Activated naive CD4-positive, alpha-beta T cell treated with anti-CD3 and anti-CD28 coated beads, Interleukin-2, amount 50 U/mL, for 16 hours (primary cell): ENCODE results near the gene PTPN13.
"Not testable (repeated sequence)": the region's sequence is repeated elsewhere in the genome, so short reads cannot be mapped to it uniquely, and the experiment has no call there.

Experiments used
- DNase-seq: peaks from one replicate; pipeline ENCODE4 v3.0.0-alpha.2; 2020

The PTPN13 gene

DNA sequence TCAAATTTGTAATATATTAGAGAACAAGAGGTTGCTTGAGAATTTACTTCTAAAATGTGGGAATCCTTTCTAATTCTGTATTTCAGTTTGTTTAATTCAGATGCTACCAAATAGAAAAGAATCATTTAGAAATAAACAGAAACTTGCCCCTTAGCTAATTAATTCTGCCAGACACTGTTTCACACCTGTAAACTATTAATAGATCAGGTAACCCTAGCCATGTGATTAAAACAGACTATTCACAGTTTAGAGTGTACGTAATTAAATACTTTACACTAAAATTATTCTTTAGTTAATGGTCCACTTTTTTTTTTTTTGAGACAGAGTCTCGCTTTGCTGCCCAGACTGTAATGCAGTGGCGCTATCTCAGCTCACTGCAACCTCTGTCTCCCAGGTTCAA is 124.0 kb downstream of the PTPN13 start:
- no peak for DNase-seq

DNA sequence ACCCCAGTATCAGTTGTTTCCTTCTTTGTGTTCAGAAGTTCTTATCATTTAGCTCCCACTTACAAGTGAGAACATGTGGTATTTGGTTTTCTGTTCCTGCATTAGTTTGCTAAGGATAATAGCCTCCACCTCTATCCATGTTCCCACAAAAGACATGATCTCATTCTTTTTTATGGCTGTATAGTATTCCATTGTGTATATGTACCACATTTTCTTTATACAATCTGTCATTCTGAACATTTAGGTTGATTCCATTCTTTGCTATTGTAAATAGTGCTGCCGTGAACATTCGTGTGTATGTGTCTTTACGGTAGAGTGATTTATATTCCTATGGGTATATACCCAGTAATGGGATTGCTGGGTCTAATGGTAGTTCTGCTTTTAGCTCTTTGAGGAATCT is 125.0 kb downstream of the PTPN13 start:
- not testable (repeated sequence) for DNase-seq

DNA sequence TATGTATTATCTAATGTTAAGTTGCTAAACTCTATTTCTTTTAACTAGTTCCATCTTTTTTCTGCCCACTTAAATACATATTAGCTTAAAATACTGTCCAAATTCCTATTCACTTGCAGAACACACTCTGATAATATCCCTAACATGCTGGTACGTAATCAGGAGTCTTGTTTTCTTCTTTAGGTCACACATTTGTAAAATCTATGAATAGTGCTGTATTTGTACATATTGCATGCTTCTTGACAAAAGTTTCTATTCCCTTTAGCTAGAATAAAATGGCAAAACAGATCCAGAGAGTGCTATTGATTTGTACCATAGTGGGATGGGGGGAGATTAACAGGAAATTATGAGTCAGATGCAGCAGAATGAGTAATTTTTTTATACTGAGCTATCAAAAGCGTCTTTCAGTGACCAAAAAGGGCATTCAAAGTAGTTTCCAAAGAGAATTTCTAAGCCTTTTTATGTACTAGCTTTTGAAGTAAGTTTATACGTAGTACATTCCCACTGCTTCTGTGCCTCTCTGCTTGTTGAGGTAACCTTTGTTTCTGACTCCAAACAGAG is 126.5 kb downstream of the PTPN13 start:
- DNase-seq = no peak

DNA sequence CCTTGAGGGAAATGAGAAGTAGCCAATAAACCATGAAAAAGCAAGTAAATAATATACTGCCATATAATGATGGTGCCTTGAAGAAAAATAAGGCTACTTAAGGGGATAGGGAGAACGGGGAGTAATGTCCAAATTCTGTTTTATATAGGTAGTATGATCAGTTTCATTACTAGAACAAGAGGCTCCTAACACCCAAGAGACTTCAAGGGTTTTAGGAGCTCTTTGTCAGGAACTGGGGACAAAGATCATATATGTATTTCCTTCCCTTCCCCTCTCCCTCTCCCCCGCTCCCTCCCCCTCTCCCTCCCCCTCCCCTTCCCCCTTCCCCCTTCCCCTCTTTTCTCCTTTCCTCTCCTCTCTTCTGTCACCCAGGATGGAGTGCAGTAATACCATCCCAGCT is 127.3 kb downstream of the PTPN13 start:
- DNase-seq = no peak

DNA sequence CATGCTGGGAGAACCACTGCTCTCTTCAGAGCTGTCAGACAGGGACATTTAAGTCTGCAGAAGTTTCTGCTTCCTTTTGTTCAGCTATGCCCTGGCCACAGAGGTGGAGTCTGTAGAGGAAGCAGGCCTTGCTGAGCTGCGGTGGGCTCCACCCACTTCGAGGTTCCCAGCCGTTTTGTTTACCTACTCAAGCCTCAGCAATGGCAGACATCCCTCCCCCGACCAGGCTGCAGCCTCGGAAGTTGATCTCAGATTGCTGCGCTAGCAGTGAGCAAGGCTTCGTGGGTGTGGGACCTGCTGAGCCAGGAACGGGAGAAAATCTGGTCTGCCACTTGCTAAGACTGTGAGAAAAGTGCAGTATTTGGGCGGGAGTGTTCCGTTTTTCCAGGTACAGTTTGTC is 136.2 kb downstream of the PTPN13 start:
- no peak for DNase-seq

DNA sequence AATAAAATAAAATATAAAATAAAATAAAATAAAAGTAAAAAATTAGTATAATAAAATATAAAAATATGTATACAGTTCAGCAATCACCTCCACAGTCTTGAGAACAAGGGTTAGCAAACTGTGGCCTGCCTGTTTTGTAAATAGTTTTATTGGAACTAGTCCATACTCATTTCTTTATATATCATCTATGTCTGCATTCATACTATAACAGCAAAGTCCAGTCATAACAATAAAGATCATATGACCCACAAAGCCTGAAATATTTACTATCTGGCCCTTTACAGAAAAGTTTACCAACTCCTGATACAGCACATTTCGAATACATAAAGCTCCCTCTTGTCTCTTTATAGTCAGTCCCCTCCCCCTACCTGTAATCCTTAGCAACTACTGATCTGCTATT is 143.1 kb downstream of the PTPN13 start:
- DNase-seq = no peak

DNA sequence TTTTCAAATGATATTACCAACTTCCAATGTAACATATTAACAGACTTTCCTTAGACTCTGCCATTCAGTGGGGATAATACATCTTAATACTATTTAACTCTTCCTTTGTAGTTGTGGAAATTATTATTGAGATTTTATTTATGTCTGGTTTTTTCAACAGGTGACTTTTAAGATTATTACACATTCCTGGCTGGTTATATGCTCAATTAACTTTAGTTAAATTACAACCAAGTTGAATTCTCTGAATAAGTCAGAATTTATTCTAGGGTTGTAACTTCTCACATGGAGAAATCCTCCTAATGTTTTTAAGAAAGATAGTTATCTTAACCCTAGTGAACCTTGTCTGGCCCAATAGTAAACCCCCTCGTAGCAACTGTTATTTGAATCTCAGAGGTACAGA is 147.7 kb downstream of the PTPN13 start:
- no peak for DNase-seq

DNA sequence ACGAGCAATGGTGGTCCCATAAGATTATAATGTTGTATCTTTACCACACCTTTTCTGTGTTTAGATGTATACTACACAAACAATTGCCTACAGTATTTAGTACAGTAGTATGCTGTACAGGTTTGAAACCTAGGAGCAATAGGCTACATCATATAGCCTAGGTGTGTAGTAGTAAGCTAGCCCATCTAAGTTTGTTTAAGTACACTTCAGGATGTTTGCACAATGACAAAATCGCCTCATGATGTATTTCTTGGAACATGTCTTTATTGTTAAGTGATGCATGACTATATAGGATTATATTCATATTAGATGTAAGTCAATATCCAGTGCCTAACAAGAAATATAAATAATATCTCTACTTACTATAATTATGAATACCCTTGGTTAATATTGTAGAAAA is 150.5 kb downstream of the PTPN13 start:
- no peak for DNase-seq

DNA sequence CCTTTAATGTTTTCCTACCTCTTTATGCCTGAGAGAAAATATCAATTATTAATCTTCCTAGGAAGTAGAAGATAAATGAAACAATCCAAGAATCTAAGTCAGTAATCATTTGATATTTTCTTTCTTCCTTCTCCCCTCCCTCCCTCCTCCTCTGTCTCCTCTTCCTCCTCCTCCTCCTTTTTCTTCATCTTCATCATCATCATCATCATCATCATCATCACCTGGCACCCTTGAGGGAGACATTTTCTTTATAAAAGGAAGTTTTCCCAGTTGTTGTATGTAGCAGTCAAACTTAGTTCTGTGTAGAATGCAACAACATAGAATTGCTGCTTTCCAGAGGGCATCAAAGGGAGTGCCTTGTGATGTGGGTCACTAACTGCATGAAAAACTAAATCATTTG is 155.0 kb downstream of the PTPN13 start:
- no peak for DNase-seq

DNA sequence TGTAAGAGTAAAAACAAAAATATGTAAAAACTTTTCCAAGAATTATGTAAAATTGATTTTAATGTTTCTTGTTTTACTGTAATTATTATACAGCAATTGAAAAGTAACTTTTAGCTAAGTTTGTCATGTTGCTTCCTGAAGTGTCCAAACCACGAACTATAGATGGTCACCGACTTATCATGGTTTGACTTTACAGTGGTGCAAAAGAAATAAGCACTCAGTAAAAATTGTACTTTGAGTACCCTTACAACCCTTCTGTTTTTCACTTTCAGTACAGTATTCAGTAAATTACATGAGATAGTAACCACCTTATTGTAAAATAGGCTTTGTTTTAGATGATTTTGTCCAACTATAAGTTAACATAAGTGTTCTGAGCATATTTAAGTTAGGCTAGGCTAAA is 161.3 kb downstream of the PTPN13 start:
- DNase-seq = no peak

DNA sequence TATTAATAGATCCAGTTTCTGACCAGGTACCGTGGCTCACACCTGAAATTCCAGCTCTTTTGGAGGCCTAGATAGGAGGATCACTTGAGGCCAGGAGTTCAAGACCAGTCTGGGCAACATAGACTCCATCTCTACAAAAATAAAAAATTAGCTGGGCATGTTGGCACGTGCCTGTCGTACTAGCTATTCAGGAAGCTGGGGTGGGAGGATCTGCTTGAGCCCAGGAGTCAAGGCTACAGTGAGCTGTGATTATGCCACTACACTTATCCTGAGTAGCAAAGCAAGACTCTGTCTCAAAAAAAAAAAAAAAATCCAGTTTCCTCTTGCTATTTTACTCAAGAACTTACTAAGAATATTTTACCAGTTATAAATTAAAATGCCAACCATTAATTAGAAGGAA is 163.4 kb downstream of the PTPN13 start:
- no peak for DNase-seq

DNA sequence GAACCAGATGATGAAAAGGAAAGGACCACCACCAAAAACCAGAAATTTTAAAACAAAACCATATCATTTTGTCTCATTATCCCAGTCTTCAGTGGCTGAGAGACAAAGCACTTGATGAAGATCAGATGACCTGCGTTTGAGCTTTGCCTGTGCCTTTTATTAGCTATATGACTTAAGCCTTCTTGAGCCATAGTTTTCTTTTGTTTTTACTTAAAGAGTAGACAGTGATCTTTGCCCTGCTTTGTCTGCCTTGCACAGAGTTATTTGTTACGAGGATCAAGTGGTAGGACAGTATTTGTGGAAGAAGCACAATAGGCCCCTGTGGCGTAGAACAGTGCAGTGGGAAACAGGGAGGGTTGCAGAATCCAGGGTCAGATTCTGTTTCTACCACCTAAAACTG is 165.2 kb downstream of the PTPN13 start:
- DNase-seq = no peak

DNA sequence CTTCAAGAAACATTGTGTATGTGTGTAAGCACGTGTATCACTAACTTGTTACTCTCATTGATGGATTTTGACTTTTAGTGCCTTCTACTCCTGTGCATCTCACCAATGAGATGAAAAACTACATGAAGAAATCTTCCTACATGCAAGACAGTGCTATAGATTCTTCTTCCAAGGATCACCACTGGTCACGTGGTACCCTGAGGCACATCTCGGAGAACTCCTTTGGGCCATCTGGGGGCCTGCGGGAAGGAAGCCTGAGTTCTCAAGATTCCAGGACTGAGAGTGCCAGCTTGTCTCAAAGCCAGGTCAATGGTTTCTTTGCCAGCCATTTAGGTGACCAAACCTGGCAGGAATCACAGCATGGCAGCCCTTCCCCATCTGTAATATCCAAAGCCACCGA is 168.5 kb downstream of the PTPN13 start:
- DNase-seq = no peak

DNA sequence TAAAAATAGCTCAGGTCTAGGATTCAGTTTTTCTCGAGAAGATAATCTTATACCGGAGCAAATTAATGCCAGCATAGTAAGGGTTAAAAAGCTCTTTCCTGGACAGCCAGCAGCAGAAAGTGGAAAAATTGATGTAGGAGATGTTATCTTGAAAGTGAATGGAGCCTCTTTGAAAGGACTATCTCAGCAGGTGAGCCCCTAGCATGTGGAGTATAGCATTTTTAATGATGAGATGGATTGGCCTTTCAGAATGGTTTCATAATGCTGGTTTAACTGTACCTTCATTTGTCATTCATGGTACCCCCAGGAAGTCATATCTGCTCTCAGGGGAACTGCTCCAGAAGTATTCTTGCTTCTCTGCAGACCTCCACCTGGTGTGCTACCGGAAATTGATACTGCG is 175.7 kb downstream of the PTPN13 start:
- no peak for DNase-seq

DNA sequence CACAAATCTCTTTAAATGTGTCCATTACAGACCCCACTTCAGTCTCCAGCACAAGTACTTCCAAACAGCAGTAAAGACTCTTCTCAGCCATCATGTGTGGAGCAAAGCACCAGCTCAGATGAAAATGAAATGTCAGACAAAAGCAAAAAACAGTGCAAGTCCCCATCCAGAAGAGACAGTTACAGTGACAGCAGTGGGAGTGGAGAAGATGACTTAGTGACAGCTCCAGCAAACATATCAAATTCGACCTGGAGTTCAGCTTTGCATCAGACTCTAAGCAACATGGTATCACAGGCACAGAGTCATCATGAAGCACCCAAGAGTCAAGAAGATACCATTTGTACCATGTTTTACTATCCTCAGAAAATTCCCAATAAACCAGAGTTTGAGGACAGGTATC is 177.0 kb downstream of the PTPN13 start:
- DNase-seq = no peak

DNA sequence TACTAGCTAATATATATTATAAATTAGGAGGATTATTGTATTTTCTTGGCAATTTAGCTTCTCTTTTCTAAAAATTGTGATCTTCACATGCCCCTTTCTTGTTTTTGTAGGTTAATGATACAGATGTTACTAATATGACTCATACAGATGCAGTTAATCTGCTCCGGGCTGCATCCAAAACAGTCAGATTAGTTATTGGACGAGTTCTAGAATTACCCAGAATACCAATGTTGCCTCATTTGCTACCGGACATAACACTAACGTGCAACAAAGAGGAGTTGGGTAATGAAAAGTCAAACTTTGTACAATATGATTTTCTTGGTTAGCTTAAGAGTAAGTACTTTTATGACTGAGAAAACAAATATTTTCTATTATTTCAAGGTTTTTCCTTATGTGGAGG is 180.9 kb downstream of the PTPN13 start:
- DNase-seq = no peak

DNA sequence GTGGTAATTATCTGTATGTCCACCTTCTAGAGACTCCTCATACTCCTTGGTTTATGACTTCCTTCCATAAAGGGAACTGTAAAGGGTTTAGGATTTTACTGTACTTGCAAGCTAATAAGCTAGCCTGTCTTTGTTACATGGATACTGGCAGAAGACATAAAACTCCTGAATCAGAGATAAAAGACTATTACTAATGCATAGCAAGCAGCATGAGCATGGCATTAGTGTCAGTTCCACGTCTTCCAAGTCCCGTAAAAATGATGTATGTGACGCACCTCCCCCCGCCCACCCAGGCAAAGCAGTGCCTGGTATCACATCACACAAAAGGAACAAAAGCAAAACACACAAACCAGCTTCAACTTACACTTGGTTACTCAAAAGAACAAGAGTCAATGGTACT is 184.1 kb downstream of the PTPN13 start:
- no peak for DNase-seq

DNA sequence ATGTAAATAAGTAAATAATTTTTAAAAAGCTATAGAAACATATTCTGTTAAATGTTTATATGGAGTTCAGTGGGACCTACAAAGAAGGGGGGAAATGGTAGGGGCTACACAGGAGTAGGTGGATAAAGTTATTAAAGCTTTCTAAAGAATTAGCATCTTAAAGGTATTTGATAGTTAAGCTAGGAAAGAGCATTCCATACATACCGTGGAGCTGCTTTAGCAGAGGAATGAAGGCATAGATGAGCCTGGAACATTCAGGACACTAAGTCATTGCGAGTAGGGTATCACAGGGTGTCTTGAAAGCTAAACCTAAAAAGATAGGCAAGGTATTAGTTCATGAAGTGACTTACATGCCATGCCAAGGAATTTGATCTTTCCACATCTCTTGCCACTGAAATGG is 194.7 kb downstream of the PTPN13 start:
- no peak for DNase-seq

DNA sequence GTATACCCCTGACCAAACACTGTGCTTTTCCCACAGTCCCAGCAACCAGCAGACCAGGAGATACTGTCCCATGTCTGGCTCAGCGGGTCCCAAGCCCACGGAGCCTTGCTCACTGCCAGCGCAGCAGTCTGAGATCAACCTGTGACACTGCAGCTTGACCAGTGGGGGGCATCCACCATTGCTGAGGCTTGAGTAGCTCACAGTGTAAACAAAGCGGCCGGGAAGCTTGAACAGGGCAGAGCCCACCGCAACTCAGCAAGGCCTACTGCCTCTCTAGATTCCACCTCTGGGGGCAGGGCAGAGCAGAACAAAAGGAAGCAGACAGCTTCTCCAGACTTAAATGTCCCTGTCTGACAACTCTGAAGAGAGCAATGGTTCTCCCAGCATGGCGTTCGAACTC is 197.0 kb downstream of the PTPN13 start:
- DNase-seq = no peak

DNA sequence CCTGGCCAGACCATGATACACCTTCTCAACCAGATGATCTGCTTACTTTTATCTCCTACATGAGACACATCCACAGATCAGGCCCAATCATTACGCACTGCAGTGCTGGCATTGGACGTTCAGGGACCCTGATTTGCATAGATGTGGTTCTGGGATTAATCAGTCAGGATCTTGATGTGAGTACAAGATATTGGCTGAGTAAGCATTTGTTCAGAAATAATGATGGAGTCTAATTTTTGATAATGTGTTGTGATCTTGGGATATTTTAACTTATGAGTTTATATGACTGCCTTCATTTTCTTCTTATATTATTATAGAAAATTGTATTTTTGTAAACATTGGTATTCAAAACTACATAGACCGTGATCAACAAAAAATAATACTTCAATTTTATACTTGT is 215.7 kb downstream of the PTPN13 start:
- DNase-seq = no peak

DNA sequence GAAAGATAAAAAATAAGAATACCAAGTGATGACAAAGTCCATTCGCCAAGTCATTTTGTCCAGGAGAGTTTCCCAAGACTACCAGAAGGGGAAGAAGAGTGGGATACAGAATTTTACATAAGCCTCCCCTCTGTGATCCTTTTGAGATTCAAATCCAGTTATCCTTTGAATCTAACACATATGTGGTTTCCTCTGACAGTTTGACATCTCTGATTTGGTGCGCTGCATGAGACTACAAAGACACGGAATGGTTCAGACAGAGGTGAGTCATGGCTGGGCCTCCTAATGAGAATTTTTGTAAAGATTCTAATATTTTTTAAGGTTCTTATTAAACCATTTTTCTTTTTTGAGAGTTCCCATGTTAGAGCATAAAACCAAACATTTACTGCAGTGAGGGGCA is 216.7 kb downstream of the PTPN13 start:
- DNase-seq = no peak

DNA sequence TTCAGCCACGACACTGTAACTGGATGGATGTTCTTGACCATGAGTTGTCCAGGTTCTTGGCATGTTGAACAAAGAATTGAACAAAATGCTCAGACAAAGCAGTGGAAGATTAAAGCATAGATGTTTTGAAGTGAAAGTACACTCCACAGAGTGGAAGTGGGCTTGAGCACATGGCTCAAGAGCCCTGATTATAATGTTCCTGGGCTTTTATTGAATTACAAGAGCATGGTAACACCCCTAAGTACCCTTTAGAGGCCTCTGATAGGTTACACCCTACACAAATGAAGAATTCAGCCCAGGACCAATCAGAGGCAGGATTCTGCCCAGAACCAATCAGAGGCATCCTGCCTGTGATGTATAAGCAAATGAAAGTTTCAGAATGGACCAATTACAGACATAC is 221.5 kb downstream of the PTPN13 start:
- DNase-seq = no peak

DNA sequence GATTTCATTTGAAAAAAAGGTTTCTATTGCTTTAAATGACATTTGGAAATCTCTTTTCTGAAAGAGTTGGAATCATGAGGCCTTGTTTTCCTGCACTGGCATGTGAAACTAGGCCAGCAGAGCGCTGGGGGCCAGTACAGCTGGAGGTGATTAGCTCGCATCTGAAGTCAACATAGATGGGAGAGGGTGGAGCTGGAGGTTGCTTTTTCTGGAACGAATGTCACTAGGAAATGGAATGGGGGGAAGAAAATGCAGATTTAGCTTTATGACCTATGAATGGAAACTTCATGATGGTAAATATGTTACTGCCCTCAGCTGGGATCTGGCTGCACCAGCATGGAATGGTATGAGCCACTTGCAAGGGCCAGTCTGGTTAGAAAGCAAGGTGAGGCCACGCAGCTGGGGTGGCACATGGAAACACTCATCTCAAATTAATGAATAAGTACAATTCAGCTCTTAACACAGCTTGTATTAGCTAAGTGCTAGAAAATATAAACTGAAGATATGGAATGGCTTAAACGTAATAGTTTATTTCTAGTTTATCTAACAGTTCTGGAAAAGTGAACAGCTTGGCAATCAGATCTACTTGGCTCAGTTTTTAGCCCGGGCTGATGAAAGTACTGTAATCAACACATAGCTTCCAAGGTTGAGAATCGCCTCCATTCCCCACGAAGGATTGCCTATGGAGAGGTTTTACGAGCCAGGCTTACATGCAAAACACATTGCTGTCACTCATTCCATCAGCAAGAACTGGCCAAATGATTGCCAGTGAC is 222.6 kb downstream of the PTPN13 start:
- no peak for DNase-seq

DNA sequence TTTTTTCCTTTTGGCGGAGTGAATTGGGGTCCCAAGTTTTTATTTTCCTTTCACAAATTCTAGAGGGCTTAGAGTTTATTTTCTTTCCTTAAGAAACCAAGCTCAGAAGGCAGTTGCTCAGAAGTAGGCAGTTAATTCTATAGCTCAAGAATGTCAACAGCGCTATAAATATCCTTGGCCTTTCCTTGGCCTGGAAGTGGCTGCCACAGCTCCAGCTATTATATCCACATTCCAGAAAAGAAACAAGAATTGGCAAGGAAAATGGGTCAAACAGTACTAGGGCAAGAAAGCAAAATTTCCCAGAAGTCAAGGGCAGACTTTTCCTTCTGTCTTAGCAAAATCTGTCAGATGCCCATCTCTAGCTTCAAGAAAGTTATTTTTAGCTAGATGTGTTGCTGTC is 224.1 kb downstream of the PTPN13 start:
- no peak for DNase-seq

DNA sequence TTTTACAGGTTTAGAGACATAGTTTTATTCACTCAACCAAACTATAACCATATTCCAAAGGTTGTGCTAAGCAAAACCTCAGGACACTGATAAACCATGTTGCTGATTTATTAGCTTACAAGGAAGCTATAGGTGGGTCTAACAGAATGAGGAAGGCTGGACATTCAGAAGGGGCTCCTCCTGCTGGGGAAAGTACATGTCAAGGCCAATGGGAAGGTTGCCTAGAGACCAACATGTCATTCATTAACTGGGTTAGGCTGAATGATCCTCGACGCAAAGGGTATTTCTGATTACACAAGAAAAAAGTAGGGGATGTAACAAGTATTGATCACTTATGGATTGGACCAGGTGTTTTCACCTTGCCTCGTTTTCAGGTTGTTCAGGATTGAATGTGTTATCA is 224.7 kb downstream of the PTPN13 start:
- DNase-seq = no peak
